Fibroblast of skin of left biceps (primary cell): Measurements from ENCODE around the gene KCNC1.

Experiments used
- DNase-seq, 2 experiments: peaks; one replicate each; pipeline ENCODE4 v3.0.0-alpha.2; 2013; ENCODE audit warnings: low read depth in 2 of 2

The KCNC1 gene

GRCh38 chr11:17791144-17791543, 56.6 kb downstream of the KCNC1 start:
- no peak for DNase-seq

DNA sequence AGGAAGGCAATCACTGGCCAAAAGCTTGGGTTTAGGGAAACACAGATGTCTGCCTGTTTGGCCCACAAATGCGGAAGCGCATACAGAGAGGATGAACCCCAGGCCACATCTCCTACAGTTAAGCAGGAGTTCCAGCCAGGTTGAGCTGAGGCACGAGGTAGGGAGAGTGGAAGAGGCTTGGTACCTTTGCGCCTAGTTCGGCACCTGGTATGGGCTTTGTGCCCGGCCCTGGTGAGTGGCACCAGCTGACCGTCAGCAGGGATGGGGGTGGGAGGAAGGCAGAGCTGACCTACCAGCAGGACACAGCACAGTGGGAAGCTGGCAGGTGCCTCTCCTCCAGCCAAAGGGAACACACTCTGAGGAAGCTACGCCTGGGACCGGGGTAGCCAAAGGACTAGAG, 57.6 kb downstream of the KCNC1 start:
- DNase-seq, result no peak

DNA sequence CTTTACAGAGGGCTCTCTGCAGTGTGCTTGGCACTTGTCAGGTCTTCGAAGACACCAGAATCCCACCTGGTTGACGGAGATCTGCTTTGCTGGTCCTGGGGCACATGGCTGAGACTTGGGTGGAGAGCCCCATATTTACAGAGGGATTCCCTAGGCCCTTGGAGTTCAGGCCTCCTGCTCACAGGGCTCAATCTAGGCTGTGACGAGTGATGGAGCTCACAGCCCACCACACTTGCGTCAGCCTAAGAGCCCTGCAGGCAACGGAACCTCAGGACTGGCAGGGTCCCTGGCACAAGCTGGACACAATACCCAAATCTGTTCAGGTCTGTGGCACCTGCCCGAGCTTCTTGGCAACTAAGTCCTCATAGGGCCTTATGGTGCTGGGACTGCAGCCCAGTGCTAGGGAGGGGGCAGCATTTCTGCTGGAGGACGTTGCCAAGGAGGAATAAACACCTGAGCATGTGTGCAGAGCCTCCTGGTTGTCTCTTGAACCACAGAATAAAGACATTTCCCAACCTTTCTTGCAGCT, 59.1 kb downstream of the KCNC1 start:
- DNase-seq, result no peak

DNA sequence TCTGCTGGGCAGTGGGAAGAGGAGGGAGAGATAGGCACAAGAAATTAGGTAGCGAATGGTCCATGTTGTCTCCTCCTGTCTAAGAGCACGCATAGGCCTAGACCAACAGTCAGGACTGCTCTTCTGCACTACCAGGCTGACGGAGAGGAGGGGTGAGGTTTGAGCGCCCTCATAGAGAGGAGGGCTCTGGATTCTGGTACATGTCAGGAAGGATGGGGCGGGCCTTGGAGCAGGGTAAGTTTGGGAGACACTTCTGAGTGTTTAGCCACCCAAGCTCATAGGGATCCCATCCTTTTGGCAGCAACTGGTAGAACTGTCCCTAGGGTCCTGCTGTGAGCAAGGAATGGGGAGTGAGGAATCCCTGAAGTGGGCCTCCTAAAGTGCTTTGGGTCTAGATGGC, 60.4 kb downstream of the KCNC1 start:
- no peak for DNase-seq

- no peak for DNase-seq
Measured at GRCh38 chr11:17796154-17796553, 61.6 kb downstream of the KCNC1 start.

GRCh38 chr11:17798253-17798652, 63.7 kb downstream of the KCNC1 start:
- DNase-seq, result no peak

- DNase-seq, result no peak
Measured at GRCh38 chr11:17798716-17799115, 64.1 kb downstream of the KCNC1 start.

DNA sequence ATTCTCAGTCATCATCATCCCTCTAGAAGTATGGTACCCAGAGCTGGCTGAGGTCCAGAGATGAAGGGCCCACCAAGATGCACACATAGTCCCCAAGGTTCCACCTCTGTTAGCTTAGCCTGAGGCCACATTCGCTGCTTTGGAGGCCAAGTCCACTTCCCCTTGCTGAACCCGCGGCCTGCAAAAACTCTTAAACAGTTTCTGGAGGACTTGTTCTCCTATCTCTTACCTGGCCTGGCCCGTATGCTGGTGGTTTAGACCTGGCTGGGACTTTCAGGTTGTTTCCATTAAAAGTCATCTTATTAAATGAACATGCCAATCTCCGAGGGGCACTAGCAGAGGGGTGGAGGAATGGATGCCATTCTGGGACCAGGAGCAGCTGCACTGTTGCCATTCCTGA, 64.6 kb downstream of the KCNC1 start:
- DNase-seq, result no peak

DNA sequence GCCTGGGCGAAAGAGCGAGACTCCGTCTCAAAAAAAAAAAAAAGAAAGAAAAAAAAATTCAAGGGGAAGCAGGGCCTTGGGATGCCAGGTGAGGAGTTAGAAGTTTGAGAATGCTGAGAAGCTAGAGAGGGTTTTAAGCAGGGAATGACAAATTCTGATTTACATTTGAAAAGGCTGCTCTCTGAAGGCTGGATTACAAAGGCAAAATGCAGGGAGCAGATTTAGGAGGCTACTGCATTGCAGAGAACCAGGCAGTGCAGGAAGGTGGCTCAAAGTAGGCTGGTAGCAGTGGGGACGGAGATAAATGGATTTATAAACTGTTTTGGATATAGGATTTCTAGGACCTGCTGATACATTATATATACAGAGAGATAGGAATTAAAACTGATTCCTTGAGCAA, 66.6 kb downstream of the KCNC1 start:
- DNase-seq, result no peak

- no peak for DNase-seq
Measured at GRCh38 chr11:17802491-17802890, 67.9 kb downstream of the KCNC1 start.

GRCh38 chr11:17803754-17804334, 69.3 kb downstream of the KCNC1 start:
- DNase-seq, result no peak

DNA sequence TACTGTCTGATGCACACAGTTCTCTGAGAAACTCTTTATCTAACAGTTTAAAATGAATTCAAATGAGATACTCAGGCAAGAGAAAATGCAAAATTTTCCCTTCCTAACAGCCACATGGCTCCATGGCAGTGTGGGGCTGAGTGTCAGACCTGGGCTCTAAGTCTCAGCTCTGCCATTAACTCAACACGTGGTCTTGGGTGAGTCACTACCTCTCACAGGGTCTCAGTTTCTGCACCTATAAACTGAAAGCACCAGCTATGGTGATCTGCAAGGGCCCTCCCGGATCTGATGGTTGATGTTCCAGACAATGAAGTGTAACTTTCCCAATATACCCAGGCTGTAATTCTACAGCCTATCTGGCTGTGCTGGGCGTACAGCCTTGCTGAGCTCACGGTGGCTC, 70.5 kb downstream of the KCNC1 start:
- no peak for DNase-seq

DNA sequence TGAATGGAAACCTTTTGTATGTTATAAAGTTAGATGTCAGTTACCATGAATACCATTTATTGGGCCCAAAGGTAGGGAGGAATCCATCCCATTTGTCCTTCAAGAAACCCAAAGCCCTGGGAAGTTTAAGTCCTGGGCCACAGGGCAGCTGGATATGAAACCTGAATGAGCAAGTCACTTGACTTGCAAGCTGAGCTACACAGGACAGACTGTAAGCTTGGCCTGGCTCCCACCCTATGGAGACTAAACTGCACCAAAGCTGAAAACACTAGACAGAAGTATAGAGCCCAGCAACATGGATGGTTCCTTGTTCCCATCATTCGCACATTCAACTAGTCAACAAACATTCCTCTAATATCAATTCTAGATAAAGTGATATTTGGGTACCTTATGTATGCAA, 71.3 kb downstream of the KCNC1 start:
- DNase-seq, result no peak

- no peak for DNase-seq
Measured at GRCh38 chr11:17807034-17807433, 72.5 kb downstream of the KCNC1 start.

GRCh38 chr11:17810041-17810440, 75.5 kb downstream of the KCNC1 start:
- no peak for DNase-seq

GRCh38 chr11:17810746-17811145, 76.2 kb downstream of the KCNC1 start:
- DNase-seq, result no peak

GRCh38 chr11:17811352-17811751, 76.8 kb downstream of the KCNC1 start:
- no peak for DNase-seq

- no peak for DNase-seq
Measured at GRCh38 chr11:17812091-17812864, 77.7 kb downstream of the KCNC1 start.

DNA sequence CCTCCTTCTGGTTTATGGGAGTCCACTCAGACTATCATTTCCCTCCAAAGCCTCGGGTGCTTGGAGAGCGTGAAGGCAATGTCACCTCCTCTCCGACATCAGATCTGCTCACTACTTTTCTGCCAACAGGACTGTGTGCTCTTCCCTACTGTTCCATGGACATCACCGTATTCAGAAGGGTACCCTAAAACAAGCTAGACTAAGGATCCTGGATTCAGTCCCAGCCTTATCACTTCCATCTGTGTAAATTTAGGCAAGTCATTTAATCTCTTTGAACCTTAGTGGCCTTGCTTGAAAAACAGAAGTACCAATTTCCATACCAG, 78.2 kb downstream of the KCNC1 start:
- DNase-seq, result no peak

DNA sequence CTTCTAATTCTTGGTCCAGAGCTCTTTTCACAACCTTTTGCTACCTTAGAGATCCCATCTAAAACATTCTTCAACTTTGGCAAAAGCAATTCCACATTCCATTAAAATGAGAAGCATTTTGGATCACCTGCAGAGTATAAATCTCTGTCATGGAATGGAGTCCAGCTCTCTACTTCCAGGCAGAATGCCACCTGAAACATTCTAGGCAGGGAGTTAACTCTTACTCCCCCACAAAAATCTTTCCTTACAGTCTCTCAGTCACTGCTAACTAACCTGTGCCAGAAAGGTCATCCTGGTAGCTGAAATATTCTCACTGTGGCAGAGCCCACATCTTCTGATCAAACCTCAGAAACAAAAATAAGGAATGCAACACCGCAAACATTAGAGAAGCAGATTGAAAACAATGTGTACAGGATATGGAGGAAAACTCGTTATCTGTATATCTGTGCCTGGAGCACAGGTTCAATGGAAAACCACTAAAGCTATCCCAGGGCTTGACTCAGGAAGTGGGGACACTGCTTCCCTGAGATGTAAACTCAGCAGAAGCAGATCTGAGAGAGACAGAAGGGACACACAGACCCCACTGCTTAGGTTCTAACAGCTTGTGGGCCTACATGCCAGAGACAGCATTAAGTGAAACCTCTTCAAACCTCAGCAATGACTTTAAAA, 78.9 kb downstream of the KCNC1 start:
- DNase-seq, result no peak

DNA sequence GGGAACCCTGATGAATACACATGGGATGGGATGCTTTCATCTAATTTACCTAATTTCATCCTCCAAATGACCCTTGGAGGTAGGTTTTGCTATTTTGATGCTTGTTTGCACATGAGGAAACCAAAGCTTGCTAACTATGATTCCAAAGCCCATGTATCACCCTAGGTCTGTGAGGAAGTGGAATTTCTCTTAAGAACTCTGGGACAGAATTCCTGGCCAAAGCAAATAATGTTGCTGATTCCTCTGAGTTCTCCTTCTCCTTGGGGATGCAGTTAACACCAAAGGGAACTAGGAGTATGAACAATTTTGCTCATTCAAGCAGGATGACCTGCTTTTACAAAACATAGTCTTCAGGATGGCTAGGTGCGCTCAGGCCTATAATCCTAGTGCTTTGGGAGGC, 80.0 kb downstream of the KCNC1 start:
- no peak for DNase-seq

DNA sequence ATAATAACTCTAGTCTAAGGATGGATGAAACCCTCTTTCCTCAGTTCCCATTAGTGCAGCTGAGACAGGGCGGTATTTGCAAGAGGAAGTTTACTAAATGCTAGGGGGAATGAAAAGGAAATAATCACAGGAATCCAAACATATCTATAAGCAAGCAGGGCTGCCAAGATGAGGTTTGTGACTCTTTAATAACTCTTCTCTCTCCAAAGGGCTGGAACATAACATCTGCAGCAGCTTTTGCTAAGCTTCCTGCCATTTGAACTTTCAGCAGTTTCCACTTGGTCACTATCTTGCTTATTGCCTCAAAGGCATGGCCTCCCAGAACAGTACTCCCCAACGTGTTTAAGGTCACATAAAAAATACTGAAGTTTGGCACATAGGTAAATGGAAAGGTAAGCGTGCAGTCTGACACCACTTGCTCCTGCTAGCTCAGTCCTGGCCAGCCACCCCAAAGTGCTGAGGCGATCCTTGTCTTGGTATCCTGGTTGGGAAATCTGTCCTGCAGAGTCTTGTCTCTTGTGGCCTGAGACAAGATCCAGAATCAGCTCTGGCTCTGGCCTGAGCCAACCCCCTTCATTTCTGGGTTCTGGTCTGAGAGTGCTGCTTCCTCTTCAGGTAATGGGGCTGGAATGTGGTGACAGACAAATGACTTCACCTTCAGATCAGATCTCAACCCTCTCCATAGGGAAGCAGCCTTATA, 81.8 kb downstream of the KCNC1 start:
- no peak for DNase-seq
